CD4-positive, alpha-beta T cell (primary cell): ENCODE measurements around the gene ANKRD63. TPM values are rescaled to one million over a fixed set of nuclear protein-coding genes. Genes with fewer than 3 reads are reported as not detected.

Source experiments
- ATAC-seq: fragments of 200-7000 bp; cut with Tn5 transposase; one replicate; pipeline ENCODE4 v1.10.0; 2022; ENCODE audit warnings: mild to moderate bottlenecking; ENCODE audit not compliant: poor library complexity
- CTCF ChIA-PET: fragments of 350-600 bp; sonication (Branson Sonifier 250); formaldehyde crosslinking; loops from one replicate; lab custom pipeline; 2021; ENCODE audit warnings: antibody characterized with exemption, inconsistent platforms; lab: Charles Lee
- POLR2A ChIA-PET: fragments of 350-600 bp; sonication (Branson Sonifier 250); formaldehyde crosslinking; loops from one replicate; lab custom pipeline; 2021; ENCODE audit warnings: antibody characterized with exemption, inconsistent platforms; lab: Charles Lee
- DNase-seq, 14 experiments: peaks; one replicate each; pipeline ENCODE4 v3.0.0-alpha.2; 2013 to 2020; ENCODE audit warnings: mixed read lengths in 2 of 14
- H3K27ac ChIP-seq, 2 donors: one replicate each; pipeline versions ENCODE4 v1.5.1 to v1.7.0; 2013; ENCODE audit warnings: low read length in 2 of 2, low read depth in 1 of 2, mild to moderate bottlenecking in 1 of 2
- H3K27me3 ChIP-seq, 2 experiments: 1 replicate in 1 of 2; 2 replicates in 1 of 2; pipeline versions ENCODE4 v1.6.1 to v1.7.0; 2013; ENCODE audit warnings: low read length in 2 of 2, control low read depth in 1 of 2, mild to moderate bottlenecking in 1 of 2, moderate library complexity in 1 of 2; ENCODE audit not compliant: insufficient read depth in 2 of 2, control insufficient read depth in 1 of 2
- H3K36me3 ChIP-seq: one replicate; pipeline ENCODE4 v1.6.1; 2013; ENCODE audit warnings: low read length, control low read depth; ENCODE audit not compliant: insufficient read depth
- H3K4me1 ChIP-seq: one replicate; pipeline ENCODE4 v1.6.1; 2013; ENCODE audit warnings: low read length, control low read depth; ENCODE audit not compliant: insufficient read depth
- H3K4me3 ChIP-seq: one replicate; pipeline ENCODE4 v1.5.1; 2013; ENCODE audit warnings: mild to moderate bottlenecking, low read length, moderate library complexity
- H3K9me3 ChIP-seq, 2 experiments: 1 replicate in 1 of 2; 2 replicates in 1 of 2; pipeline versions ENCODE4 v1.6.1 to v1.7.0; 2013; ENCODE audit warnings: low read length in 2 of 2, mild to moderate bottlenecking in 2 of 2, control low read depth in 1 of 2, moderate library complexity in 1 of 2; ENCODE audit not compliant: control insufficient read depth in 1 of 2, insufficient read depth in 1 of 2
- H3K27ac Mint-ChIP-seq: one replicate; pipeline ENCODE4 v1.8.0; 2020; ENCODE audit warnings: mixed read lengths
- H3K27me3 Mint-ChIP-seq: one replicate; pipeline ENCODE4 v1.8.0; 2021; ENCODE audit warnings: mixed read lengths
- H3K36me3 Mint-ChIP-seq: one replicate; pipeline ENCODE4 v1.8.0; 2021; ENCODE audit warnings: low read depth, mixed read lengths
- H3K4me1 Mint-ChIP-seq: one replicate; pipeline ENCODE4 v1.8.0; 2021; ENCODE audit warnings: low read depth, mixed read lengths
- H3K4me3 Mint-ChIP-seq: one replicate; pipeline ENCODE4 v1.8.0; 2020; ENCODE audit warnings: mild to moderate bottlenecking, mixed read lengths
- H3K9me3 Mint-ChIP-seq: one replicate; pipeline ENCODE4 v1.8.0; 2020; ENCODE audit warnings: mixed read lengths
- CTCF ChIP-seq: fragments of 200-600 bp; IDR thresholded peaks from one replicate; pipeline ENCODE4 v1.8.0; 2022; ENCODE audit warnings: antibody characterized with exemption, mild to moderate bottlenecking
- intact Hi-C, 2 experiments: fragments of 100-400 bp; cut with DNase I in 1 of 2; cut with micrococcal nuclease in 1 of 2; formaldehyde crosslinking; loops; one replicate each; pipeline versions ENCODE4 v1.15.1 to v1.9.0; 2023 to 2025; cut with DNase I, micrococcal nuclease
- total RNA-seq, 174 experiments: library from RNA in 2 of 174; stranded (reverse) in 2 of 174; gene quantifications; one replicate each; pipeline ENCODE4 v1.2.3 and lab custom pipeline; 2021 to 2026

The ANKRD63 gene
- total RNA-seq, 2 experiments from 2014 or later, result not detected

GRCh38 chr15:40296561-40297230 is 13.8 kb upstream of the ANKRD63 start:
- intact Hi-C loops, result no loop called here
- no peak for TF ChIP-seq CTCF
- Histone ChIP-seq H3K9me3 (peaks cover 6% of the 10 kb centered on the region in 2 experiments), H3K4me3 (no peak overlapping the region), H3K36me3 (peaks cover 91% of the 10 kb centered on the region), H3K27me3 (no peaks in the 10 kb centered on the region), H3K4me1 (peaks cover 3% of the 10 kb centered on the region), H3K27ac (no peak overlapping the region)
- ATAC-seq (no peak), DNase-seq (no peak)
- no peak overlapping the region for H3K27ac Mint-ChIP-seq
- H3K4me1 Mint-ChIP-seq, result no peaks in the 10 kb centered on the region
- ChIA-PET POLR2A (interaction anchor here (1.1 kb wide), 1 partner anchor 10 kb away, joined by 3 read pairs; no protein-coding TSS in a partner anchor), CTCF (no interaction called here)
- H3K27me3 Mint-ChIP-seq, result no peaks in the 10 kb centered on the region
- H3K9me3 Mint-ChIP-seq, result no peaks in the 10 kb centered on the region
- peaks cover 83% of the 10 kb centered on the region for H3K36me3 Mint-ChIP-seq
- H3K4me3 Mint-ChIP-seq, result no peak overlapping the region

- H3K27ac ChIP-seq, result no peak overlapping the region
- Mint-ChIP-seq H3K36me3 (peaks cover 77% of the 10 kb centered on the region), H3K27ac (no peak overlapping the region), H3K9me3 (no peaks in the 10 kb centered on the region), H3K4me1 (no peaks in the 10 kb centered on the region), H3K27me3 (no peaks in the 10 kb centered on the region), H3K4me3 (no peak overlapping the region)
- ChIA-PET CTCF (no interaction called here), POLR2A (interaction anchor here (1.1 kb wide), 1 partner anchor 11 kb away, joined by 3 read pairs; no protein-coding TSS in a partner anchor)
- DNase-seq (no peak), ATAC-seq (no peak)
- peaks cover 88% of the 10 kb centered on the region for H3K36me3 ChIP-seq
- TF ChIP-seq CTCF, result no peak
- H3K4me3 ChIP-seq, result no peak overlapping the region
- peaks cover 4 to 6% of the 10 kb centered on the region in 2 experiments for H3K9me3 ChIP-seq
- no peaks in the 10 kb centered on the region for H3K4me1 ChIP-seq
- intact Hi-C loops, result no loop called here
- H3K27me3 ChIP-seq, result no peaks in the 10 kb centered on the region
Observed at GRCh38 chr15:40295877-40296560, 13.2 kb upstream of the ANKRD63 start.

- no peaks in the 10 kb centered on the region for H3K9me3 Mint-ChIP-seq
- no peaks in the 10 kb centered on the region for H3K4me1 ChIP-seq
- H3K4me3 ChIP-seq, result no peak overlapping the region
- DNase-seq (no peak), ATAC-seq (no peak)
- CTCF ChIA-PET, result no interaction called here
- peaks cover 74% of the 10 kb centered on the region for H3K36me3 Mint-ChIP-seq
- H3K4me3 Mint-ChIP-seq, result no peak overlapping the region
- no peak overlapping the region for H3K27ac Mint-ChIP-seq
- H3K9me3 ChIP-seq, result no peaks in the 10 kb centered on the region
- no peaks in the 10 kb centered on the region for H3K27me3 ChIP-seq
- peaks cover 85% of the 10 kb centered on the region for H3K36me3 ChIP-seq
- POLR2A ChIA-PET, result interaction anchor here (1.0 kb wide), 1 partner anchor 12 kb away, joined by 4 read pairs; the partner anchor contains the start of gene PLCB2
- no peak overlapping the region for H3K27ac ChIP-seq
- TF ChIP-seq CTCF, result no peak
- no peaks in the 10 kb centered on the region for H3K27me3 Mint-ChIP-seq
- H3K4me1 Mint-ChIP-seq, result no peaks in the 10 kb centered on the region
- intact Hi-C loops, result no loop called here
Observed at GRCh38 chr15:40295297-40295696, 12.4 kb upstream of the ANKRD63 start.
